ENCODE results near the gene MCOLN2.
"Not testable (repeated sequence)": the region's sequence is repeated elsewhere in the genome, so short reads cannot be mapped to it uniquely, and the experiment has no call there.

MCOLN2 gene

DNA sequence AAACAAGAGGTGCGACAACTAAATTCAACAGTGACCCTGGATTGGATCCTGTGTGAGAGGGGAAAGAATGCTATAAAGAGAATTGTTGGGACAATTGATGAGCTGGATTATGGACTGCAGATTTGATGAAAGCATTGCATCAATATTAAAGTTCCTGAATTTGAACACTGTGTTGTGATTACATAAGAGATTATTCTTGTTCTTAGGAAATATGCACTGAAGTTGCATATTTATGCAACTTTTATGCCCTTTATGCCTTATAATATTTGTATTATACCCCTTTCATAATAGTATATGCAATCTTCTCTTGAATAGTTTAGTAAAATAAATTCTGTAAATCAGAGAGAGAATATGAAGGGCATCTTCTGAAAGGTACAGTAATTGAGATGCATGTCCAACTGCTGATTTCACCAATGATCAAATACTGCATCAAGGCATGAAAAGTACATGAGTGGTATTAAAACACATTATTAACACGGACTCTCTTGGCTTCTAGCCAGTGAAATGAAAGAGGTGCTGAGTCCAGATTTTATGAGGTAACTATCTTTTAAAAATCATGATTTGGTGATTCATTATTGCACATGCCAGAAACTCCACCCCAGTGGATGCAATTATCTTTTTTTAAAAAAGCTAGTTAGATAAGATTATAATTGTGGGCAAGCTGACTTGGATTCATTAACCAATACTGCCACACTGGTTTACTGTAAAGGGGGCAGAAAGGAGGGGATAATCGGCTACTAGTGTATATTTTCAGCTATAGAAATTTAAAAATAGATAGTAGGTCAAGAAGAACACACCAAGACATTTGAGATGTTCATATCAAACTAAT lies 84.0 kb downstream of the MCOLN2 start:
- TF ChIP-seq, protein P1, sequence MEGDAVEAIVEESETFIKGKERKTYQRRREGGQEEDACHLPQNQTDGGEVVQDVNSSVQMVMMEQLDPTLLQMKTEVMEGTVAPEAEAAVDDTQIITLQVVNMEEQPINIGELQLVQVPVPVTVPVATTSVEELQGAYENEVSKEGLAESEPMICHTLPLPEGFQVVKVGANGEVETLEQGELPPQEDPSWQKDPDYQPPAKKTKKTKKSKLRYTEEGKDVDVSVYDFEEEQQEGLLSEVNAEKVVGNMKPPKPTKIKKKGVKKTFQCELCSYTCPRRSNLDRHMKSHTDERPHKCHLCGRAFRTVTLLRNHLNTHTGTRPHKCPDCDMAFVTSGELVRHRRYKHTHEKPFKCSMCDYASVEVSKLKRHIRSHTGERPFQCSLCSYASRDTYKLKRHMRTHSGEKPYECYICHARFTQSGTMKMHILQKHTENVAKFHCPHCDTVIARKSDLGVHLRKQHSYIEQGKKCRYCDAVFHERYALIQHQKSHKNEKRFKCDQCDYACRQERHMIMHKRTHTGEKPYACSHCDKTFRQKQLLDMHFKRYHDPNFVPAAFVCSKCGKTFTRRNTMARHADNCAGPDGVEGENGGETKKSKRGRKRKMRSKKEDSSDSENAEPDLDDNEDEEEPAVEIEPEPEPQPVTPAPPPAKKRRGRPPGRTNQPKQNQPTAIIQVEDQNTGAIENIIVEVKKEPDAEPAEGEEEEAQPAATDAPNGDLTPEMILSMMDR (IDR thresholded peaks at IDR 0.05; ENCODE audit: low read depth, low read length): no peak
- DNase-seq (ENCODE audit: extremely low read depth, low read depth): no peak

DNA sequence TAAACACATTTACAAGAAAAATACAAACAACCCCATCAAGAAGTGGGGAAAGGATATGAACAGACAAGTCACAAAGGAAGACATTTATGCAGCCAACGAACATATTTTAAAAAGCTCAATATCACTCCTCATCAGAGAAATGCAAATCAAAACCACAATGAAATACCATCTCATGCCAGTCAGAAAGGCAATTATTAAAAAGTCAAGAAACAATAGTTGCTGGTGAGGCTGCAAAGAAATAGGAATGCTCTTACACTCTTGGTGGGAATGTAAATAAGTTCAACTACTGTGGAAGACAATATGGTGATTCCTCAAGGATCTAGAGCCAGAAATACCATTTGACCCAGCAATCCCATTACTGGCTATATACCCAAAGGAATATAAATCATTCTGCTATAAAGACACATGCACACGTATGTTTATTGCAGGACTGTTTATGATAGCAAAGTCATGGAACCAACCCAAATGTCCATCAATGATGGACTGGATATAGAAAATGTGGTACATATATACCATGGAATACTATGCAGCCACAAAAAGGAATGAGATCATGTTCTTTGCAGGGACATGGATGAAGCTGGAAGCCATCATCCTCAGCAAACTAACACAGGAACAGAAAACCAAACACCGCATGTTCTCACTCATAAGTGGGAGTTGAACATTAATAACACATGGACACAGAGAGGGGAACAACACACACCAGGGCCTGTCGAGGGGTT lies 88.0 kb downstream of the MCOLN2 start:
- not testable (repeated sequence) for DNase-seq (ENCODE audit: extremely low read depth, low read depth)

DNA sequence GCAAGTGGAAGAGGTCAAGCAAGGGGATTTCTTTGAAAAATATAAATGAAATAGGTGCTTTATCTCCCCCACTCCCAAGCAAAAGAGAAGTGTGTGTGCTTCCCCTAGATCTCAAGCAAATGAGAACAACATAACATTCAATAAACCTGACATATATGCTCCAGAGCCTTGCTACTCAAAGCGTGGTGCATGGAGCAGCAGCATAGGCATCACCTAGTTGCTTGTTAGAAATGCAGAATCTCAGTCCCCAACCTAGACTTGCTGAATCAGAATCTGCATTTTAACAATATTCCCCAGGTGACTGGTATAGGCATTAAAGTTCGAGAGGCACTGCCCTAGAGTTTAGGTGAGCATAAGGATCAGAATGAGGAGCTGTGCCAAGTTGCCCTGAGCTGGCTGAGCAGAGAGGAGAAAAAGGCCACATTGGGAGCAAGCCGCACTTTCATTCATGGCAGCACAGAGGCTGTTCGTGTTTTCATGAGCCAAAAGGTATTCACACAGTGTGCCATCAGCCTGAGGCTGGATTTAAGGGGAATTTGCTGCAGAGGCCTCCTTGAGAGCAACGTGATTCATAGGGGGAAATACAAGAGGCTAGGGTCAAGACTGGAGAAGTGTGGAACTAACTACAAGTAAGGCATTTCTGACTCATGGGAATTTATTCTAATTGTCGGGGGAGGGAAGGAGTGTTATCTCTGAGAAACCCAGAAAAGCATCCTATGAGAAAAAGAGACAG lies 89.7 kb downstream of the MCOLN2 start:
- TF ChIP-seq, protein P1 (IDR thresholded peaks at IDR 0.05; ENCODE audit: low read depth, low read length): no peak
- DNase-seq (ENCODE audit: extremely low read depth, low read depth): no peak

DNA sequence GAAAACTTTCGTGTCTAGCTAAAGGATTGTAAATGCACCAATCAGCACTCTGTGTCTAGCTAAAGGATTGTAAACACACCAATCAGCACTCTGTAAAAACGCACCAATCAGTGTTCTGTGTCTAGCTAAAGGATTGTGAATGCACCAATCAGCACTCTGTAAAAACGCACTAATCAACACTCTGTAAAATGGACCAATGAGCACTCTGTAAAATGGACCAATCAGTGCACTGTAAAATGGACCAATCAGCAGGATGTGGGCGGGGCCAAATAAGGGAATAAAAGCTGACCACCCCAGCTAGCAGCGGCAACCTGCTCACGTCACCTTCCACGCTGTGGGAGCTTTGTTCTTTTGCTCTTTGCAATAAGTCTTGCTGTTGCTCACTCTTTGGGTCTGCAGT lies 94.2 kb downstream of the MCOLN2 start:
- not testable (repeated sequence) for DNase-seq (ENCODE audit: extremely low read depth, low read depth)

DNA sequence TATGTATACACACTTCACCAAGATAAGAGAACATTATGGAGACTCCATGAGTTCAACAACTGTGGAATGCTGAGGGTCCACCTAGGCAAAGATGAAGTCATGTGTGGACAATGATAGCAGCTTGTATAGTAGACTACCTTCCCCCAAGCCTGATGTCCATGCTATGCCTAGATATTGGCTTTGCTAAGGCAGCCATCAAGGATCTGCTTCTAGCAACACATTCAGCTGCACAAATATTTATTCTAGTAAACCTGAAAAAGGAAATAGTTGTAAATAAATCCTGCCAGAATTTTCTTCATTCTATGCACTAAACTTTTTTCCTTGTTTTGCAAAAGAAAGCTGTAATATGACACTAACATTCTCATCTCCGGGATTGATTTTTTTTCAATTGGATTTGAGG lies 96.9 kb downstream of the MCOLN2 start:
- TF ChIP-seq, protein P1 (IDR thresholded peaks at IDR 0.05; ENCODE audit: low read depth, low read length): no peak

DNA sequence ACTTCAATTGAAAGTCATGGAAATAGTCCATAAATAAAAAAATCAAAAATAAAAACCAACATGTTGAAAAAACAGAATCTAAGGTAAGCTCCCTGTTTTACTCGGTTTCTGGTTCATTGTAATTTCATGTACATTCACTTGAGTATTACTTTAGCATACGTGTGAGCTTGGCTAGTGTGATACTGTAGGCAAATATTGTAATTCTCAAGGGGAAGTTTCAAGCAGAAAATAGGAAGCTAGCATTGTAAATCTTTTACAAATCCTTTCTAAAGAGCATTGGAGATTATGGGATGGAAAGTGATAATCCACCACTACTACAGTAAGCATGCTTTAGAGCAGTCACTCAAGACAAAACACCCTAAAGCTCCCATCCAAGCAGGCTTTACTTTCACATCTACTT lies 100.6 kb downstream of the MCOLN2 start:
- DNase-seq (ENCODE audit: extremely low read depth, low read depth): no peak
- TF ChIP-seq, protein P1 (IDR thresholded peaks at IDR 0.05; ENCODE audit: low read depth, low read length): no peak

More for the DNA sequence above, 96.9 kb downstream of the MCOLN2 start:
- DNase-seq (ENCODE audit: extremely low read depth, low read depth): no peak

DNA sequence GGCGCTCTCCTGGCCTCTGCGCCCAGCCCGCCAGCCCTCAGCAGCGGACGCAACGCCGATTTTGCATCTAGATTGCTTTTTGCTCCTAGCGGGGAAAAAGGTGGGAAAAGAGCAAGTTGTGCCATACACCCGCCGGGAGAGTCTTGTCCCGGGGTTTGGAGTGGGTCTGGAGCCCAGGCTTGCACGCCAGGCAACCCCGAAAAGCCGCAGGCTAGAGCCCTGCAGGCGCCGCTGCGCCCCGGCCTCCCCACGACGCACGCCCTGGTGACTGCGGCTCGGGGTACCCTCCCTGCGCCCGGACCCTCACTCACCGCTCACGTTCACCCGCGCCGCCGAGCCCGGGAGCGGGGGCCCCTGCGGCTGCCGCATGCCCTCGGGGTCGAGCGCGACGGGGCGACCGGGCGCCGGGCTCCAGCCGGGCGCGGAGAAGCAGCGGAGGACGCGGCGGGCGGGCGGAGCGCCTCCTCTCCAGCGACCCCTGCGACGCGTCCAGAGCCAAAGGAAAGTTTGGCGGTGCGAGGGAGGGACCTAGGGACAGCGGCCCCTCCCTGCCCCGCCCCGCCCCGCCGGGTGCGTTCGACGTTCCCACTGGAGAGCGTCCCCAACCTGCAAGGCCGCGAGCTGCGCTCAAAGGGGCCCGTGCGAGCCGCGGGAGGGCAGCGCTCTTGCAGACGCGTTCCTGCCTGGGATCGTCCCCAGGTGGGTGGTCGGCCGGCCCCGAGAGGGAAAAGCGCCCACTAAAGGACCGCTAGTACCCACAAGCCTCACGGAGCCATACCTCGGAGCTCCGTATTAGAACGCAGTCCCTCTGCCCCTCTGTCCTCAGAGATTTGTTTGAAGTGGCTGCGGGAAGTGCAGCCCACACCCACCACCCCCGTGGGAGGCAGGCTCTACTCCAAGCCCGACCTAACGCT lies 104.0 kb downstream of the MCOLN2 start, which contains the start of gene LPAR3:
LPAR3 (minus strand) TSS at position 502 of the 914 bp plus-strand sequence. CDS start 27,086 bp downstream, outside the sequence.
- TF ChIP-seq, protein P1 (IDR thresholded peaks at IDR 0.05; ENCODE audit: low read depth, low read length): no peak
- DNase-seq (ENCODE audit: extremely low read depth, low read depth): no peak

Measured in AG09319 (cell line).